Measurements from ENCODE around the gene FERD3L.

The FERD3L gene

GRCh38 chr7:19098510-19098909, 46.7 kb downstream of the FERD3L start:
- no peak for DNase-seq

- no peak for DNase-seq
Observed at GRCh38 chr7:19097165-19098055, 47.8 kb downstream of the FERD3L start.

- no peak for DNase-seq
Observed at GRCh38 chr7:19095353-19095860, 49.8 kb downstream of the FERD3L start.

All from cortex of kidney (tissue), 1 donor.